HepG2 (cell line): ENCODE results near the gene RASD1. TPM values are rescaled to one million over a fixed set of nuclear protein-coding genes. Genes with fewer than 3 reads are reported as not detected.

Experiments used
- ARHGAP35 ChIP-seq: sonication (generic); formaldehyde crosslinking; IDR thresholded peaks from 2 replicates; pipeline ENCODE4 v1.9.0; 2022; ENCODE audit warnings: mild to moderate bottlenecking, inconsistent platforms, moderate library complexity, missing genetic modification reagents, borderline replicate concordance
- ASH2L ChIP-seq: fragments of 300-600, 200-600 bp; sonication (generic); IDR thresholded peaks from 2 replicates; pipeline ENCODE4 v1.7.0; 2017; ENCODE audit warnings: low read depth, mild to moderate bottlenecking, moderate library complexity, mixed read lengths, low read length; ENCODE audit not compliant: insufficient read length
- CC2D1A ChIP-seq: sonication (generic); formaldehyde crosslinking; IDR thresholded peaks from 2 replicates; pipeline ENCODE4 v1.8.1; 2023; ENCODE audit warnings: mild to moderate bottlenecking, missing genetic modification reagents
- E2F5 ChIP-seq: sonication (generic); formaldehyde crosslinking; conservative IDR thresholded peaks from 2 replicates; pipeline ENCODE4 v1.4.0; 2020; ENCODE audit warnings: missing genetic modification reagents
- ETS1 ChIP-seq: sonication (generic); formaldehyde crosslinking; IDR thresholded peaks from 2 replicates; pipeline ENCODE4 v1.4.0; 2020; ENCODE audit warnings: missing genetic modification reagents
- HBP1 ChIP-seq: IDR thresholded peaks from 2 replicates; pipeline ENCODE4 v1.6.1; 2016; ENCODE audit warnings: low read depth, control low read depth
- HNF4A ChIP-seq: sonication (generic); formaldehyde crosslinking; IDR thresholded peaks from 2 replicates; pipeline ENCODE4 v1.4.0; 2020; ENCODE audit warnings: missing genetic modification reagents
- JUNB ChIP-seq: sonication (generic); formaldehyde crosslinking; IDR thresholded peaks from 2 replicates; pipeline ENCODE4 v1.8.0; 2022; ENCODE audit warnings: missing genetic modification reagents, mild to moderate bottlenecking, borderline replicate concordance
- KLF11 ChIP-seq: IDR thresholded peaks from 2 replicates; pipeline ENCODE4 v1.6.1; 2016; ENCODE audit warnings: missing compliant biosample characterization
- MED8 ChIP-seq: sonication (generic); formaldehyde crosslinking; IDR thresholded peaks from 2 replicates; pipeline ENCODE4 v1.8.1; 2023; ENCODE audit warnings: mild to moderate bottlenecking, missing genetic modification reagents; ENCODE audit not compliant: insufficient replicate concordance
- MLLT10 ChIP-seq: sonication (generic); formaldehyde crosslinking; IDR thresholded peaks from 2 replicates; pipeline ENCODE4 v1.4.0; 2020; ENCODE audit warnings: missing genetic modification reagents
- NAIF1 ChIP-seq: sonication (generic); formaldehyde crosslinking; IDR thresholded peaks from 2 replicates; pipeline ENCODE4 v1.5.0; 2020; ENCODE audit warnings: mild to moderate bottlenecking, missing genetic modification reagents, borderline replicate concordance
- NFIB ChIP-seq: sonication (generic); formaldehyde crosslinking; IDR thresholded peaks from 2 replicates; pipeline ENCODE4 v1.9.0; 2021; ENCODE audit warnings: missing genetic modification reagents, mild to moderate bottlenecking, borderline replicate concordance
- PPARG ChIP-seq: conservative IDR thresholded peaks from 2 replicates; pipeline ENCODE4 v1.6.1; 2016; ENCODE audit warnings: missing biosample characterization, missing genetic modification reagents
- PRPF4 ChIP-seq: fragments of 200-400 bp; formaldehyde crosslinking; IDR thresholded peaks from 2 replicates; pipeline ENCODE4 v1.6.1; 2016; ENCODE audit warnings: low read length, low read depth; ENCODE audit not compliant: poor library complexity, severe bottlenecking
- RFXAP ChIP-seq: sonication (generic); formaldehyde crosslinking; IDR thresholded peaks from 2 replicates; pipeline ENCODE4 v1.4.0; 2020; ENCODE audit warnings: missing genetic modification reagents, borderline replicate concordance
- RNF219 ChIP-seq: sonication (generic); formaldehyde crosslinking; IDR thresholded peaks from 2 replicates; pipeline ENCODE4 v1.5.0; 2020; ENCODE audit warnings: mild to moderate bottlenecking, missing genetic modification reagents
- SNRNP70 ChIP-seq: fragments of 200-400 bp; formaldehyde crosslinking; IDR thresholded peaks from 2 replicates; pipeline ENCODE4 v1.6.1; 2017; ENCODE audit warnings: mild to moderate bottlenecking, low read depth, low read length, moderate library complexity
- SRY ChIP-seq: sonication (generic); formaldehyde crosslinking; IDR thresholded peaks from 2 replicates; pipeline ENCODE4 v1.8.0; 2022; ENCODE audit warnings: mild to moderate bottlenecking, missing genetic modification reagents
- ZBTB1 ChIP-seq: sonication (generic); formaldehyde crosslinking; IDR thresholded peaks from 2 replicates; pipeline ENCODE4 v1.4.0; 2020; ENCODE audit warnings: missing genetic modification reagents, borderline replicate concordance
- ZNF260 ChIP-seq: sonication (generic); formaldehyde crosslinking; IDR thresholded peaks from 2 replicates; pipeline ENCODE4 v1.4.0; 2020; ENCODE audit warnings: missing genetic modification reagents, low read depth, mild to moderate bottlenecking, borderline replicate concordance
- ZNF367 ChIP-seq: sonication (generic); formaldehyde crosslinking; IDR thresholded peaks from 2 replicates; pipeline ENCODE4 v1.4.0; 2020; ENCODE audit warnings: missing genetic modification reagents, borderline replicate concordance
- ZNF501 ChIP-seq: sonication (generic); formaldehyde crosslinking; IDR thresholded peaks from 2 replicates; pipeline ENCODE4 v1.5.1; 2020; ENCODE audit warnings: mild to moderate bottlenecking, moderate library complexity, missing genetic modification reagents
- polyA plus RNA-seq, 8 experiments: library from polyadenylated mRNA; depleted of rRNA in 3 of 8; stranded (reverse) in 7 of 8; unstranded in 1 of 8; fragments of >200 nt; fragmentation: Illumina TruSeq in 4 of 8; extraction: Trizol in 4 of 8; gene quantifications; 2 replicates each; pipeline versions ENCODE4 v1.2.1 to v1.2.3, GENCODE V29; 2011 to 2016; ENCODE audit warnings: low read depth in 4 of 8, missing spikeins in 1 of 8, mixed read lengths in 1 of 8; ENCODE audit not compliant: insufficient read depth in 1 of 8
- total RNA-seq, 5 experiments: library from RNA; depleted of rRNA; stranded (reverse); fragments of >200 nt; fragmentation: Illumina TruSeq; extraction: Trizol; gene quantifications; 2 replicates each; pipeline ENCODE4 v1.2.3, GENCODE V29; 2016; ENCODE audit warnings: low read depth in 1 of 5

The RASD1 gene
- total and polyA plus RNA-seq, 2 of the 13 experiments (the other 11 are each of a cell fraction or from before 2014, with no cell fraction given): 1.6 to 4.2 TPM

- TF ChIP-seq HBP1 (peak; percentile 40; the same call in 1 of the 2 replicates), ZBTB1 (no peak), HNF4A (CRISPR knock-in tag) (peak; percentile 95), ZNF260 (no peak), JUNB (CRISPR knock-in tag) (no peak), SNRNP70 (no peak), ARHGAP35 (CRISPR knock-in tag) (no peak), RNF219 (CRISPR knock-in tag) (no peak), ZNF367 (CRISPR knock-in tag) (no peak), CC2D1A (no peak), NFIB (CRISPR knock-in tag) (no peak), KLF11 (CRISPR knock-in tag) (peak; percentile 64; the same call in 1 of the 2 replicates), MED8 (CRISPR knock-in tag) (no peak), PPARG (CRISPR knock-in tag) (peak; percentile 68; the same call in 1 of the 2 replicates), PRPF4 (no peak), E2F5 (CRISPR knock-in tag) (no peak), ETS1 (CRISPR knock-in tag) (no peak), RFXAP (no peak), NAIF1 (peak; percentile 52; the same call in 1 of the 2 replicates), ZNF501 (CRISPR knock-in tag) (peak; percentile 54; the same call in 1 of the 2 replicates), ASH2L (peak; percentile 91), SRY (CRISPR knock-in tag) (no peak), MLLT10 (CRISPR knock-in tag) (no peak)
Measured at GRCh38 chr17:17538417-17539391, 42.5 kb upstream of the RASD1 start (continued).
